Sigmoid colon (tissue), 7 donors: ENCODE results near the gene CEND1. TPM values are rescaled to one million over a fixed set of nuclear protein-coding genes. Genes with fewer than 3 reads are reported as not detected.
A peak's percentile ranks its signal among the peaks of the same experiment; 100 is the strongest.

Experiments
- DNase-seq: peaks from one replicate; pipeline ENCODE4 v3.0.0-alpha.2; 2019
- H3K27ac ChIP-seq, 4 donors: fragments of 200-600 bp; sonication (generic); one replicate each; pipeline ENCODE4 v1.5.1; 2016 to 2019; ENCODE audit warnings: mild to moderate bottlenecking in 1 of 4
- H3K27me3 ChIP-seq, 3 donors: fragments of 200-600 bp; sonication (generic); one replicate each; pipeline ENCODE4 v1.5.1; 2019; ENCODE audit warnings: mild to moderate bottlenecking in 1 of 3
- H3K36me3 ChIP-seq, 4 donors: fragments of 200-600 bp; sonication (generic); one replicate each; pipeline ENCODE4 v1.5.1; 2016 to 2019
- H3K4me1 ChIP-seq, 4 donors: fragments of 200-600 bp; sonication (generic); one replicate each; pipeline ENCODE4 v1.5.1; 2017 to 2019
- H3K4me3 ChIP-seq, 4 donors: fragments of 200-600 bp; sonication (generic); one replicate each; pipeline ENCODE4 v1.5.1; 2017 to 2019; ENCODE audit warnings: mild to moderate bottlenecking in 2 of 4, moderate library complexity in 1 of 4
- H3K9me3 ChIP-seq, 4 donors: fragments of 200-600 bp in 3 of 4; sonication (generic) in 3 of 4; one replicate each; pipeline versions ENCODE4 v1.5.1 to v1.6.1; 2013 to 2019
- EP300 ChIP-seq, 4 donors: sonication (generic); formaldehyde crosslinking; IDR thresholded peaks; one replicate each; pipeline ENCODE4 v1.6.1; 2017; ENCODE audit warnings: antibody characterized with exemption in 4 of 4
- POLR2A ChIP-seq, 2 donors: fragments of 450-650 bp; IDR thresholded peaks; one replicate each; pipeline ENCODE4 v1.6.1; 2016; ENCODE audit warnings: antibody characterized with exemption in 2 of 2, mild to moderate bottlenecking in 2 of 2, moderate library complexity in 2 of 2
- POLR2AphosphoS5 ChIP-seq, 4 donors: sonication (generic); formaldehyde crosslinking; IDR thresholded peaks; one replicate each; pipeline ENCODE4 v1.6.1; 2017; ENCODE audit warnings: antibody characterized with exemption in 4 of 4
- WGBS, 2 donors: extraction: QIAGEN DNeasy Blood & Tissue Kit; methylation state at CpG; one replicate each; pipeline ENCODE4 v1.1.7; 2013; 5-methylcytosine and 5-hydroxymethylcytosine counted together
- intact Hi-C: fragments of 100-400 bp; cut with DNase I; formaldehyde crosslinking; loops from one replicate; pipeline ENCODE4 v1.15.1; 2023
- polyA plus RNA-seq, 3 donors: library from polyadenylated mRNA; stranded (reverse); fragments of 200-250 nt; gene quantifications; one replicate each; pipeline ENCODE4 v1.2.3, GENCODE V29; 2013
- total RNA-seq, 4 donors: library from RNA; depleted of rRNA; stranded (reverse); fragments of >200 nt; gene quantifications; one replicate each; pipeline ENCODE4 v1.1.0, GENCODE V29; 2016
- TF ChIP-seq, protein P1 (sequence below), 4 experiments: fragments of 450-650 bp in 3 of 4; fragments of 200-600 bp in 1 of 4; IDR thresholded peaks; one replicate each; pipeline ENCODE4 v1.5.1; 2016 to 2019; ENCODE audit warnings: antibody characterized with exemption in 4 of 4, mild to moderate bottlenecking in 3 of 4, moderate library complexity in 2 of 4
- donor health status: healthy with polysubstance abuse.
- donor health status: Bipolar disorder and iron deficiency.
- donor health status: healthy.

CEND1 gene
- total and polyA plus RNA-seq, 7 donors, result 1.8 to 3.6 (median 2.2) TPM; not detected in 2

DNA sequence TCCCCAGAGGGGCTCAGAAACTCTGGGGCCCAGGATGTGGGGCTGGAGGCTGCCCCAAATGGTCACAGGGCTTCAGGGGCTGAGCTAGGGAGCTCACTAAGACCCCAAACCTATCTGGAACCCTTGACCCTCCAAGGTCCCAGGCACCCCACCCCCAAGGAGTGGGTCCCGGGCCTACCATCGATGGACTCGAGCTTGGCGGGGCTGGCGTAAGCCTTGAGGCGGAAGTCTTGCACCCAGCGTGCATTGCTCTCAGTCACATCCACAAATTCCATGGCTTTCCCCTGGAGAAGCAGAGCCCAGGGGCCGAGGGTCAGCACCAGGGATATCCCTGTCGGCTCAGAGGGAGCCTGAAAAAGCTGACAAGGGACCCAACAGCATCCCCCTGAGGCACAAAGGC lies 16.1 kb downstream of the CEND1 start:
- H3K4me1 ChIP-seq, result peaks cover 0 to 43% (median 35%) of the 10 kb centered on the region in 4 donors
- 93 to 95% methylated on average over 9 of the region's 9 CpGs for WGBS, 2 donors
- intact Hi-C loops, result no loop called here
- no peak for TF ChIP-seq EP300 (IDR thresholded peaks at IDR 0.05)
- no peak overlapping the region for H3K27ac ChIP-seq
- DNase-seq, result no peak
- H3K36me3 ChIP-seq, result peaks cover 0 to 46% (median 16%) of the 10 kb centered on the region in 4 donors
- H3K4me3 ChIP-seq, result no peak overlapping the region
- H3K9me3 ChIP-seq, result no peaks in the 10 kb centered on the region
- H3K27me3 ChIP-seq, result no peaks in the 10 kb centered on the region

DNA sequence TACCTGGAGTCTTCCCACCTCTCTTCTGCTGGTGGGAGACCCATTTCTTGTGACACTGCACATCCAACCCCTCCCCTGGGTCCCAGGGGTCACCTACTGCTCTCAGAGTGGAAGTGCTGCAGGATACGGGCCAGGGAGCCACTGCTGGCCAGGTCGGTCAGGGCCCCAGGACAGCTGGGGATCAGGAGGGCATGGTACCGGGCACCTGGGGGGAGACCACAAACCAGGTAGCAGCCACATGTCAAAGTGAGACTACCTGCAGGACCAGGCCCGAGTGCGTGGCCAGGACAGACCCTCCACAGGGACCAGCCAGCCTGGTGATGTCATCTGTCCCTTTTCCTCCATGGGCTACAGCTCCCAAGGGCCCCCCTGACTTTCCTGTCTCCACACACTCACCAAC lies 16.5 kb downstream of the CEND1 start:
- Histone ChIP-seq H3K27me3 (no peaks in the 10 kb centered on the region), H3K36me3 (peaks cover 0 to 46% (median 16%) of the 10 kb centered on the region in 4 donors), H3K9me3 (no peaks in the 10 kb centered on the region), H3K4me3 (no peak overlapping the region), H3K4me1 (peaks cover 0 to 39% (median 33%) of the 10 kb centered on the region in 4 donors), H3K27ac (no peak overlapping the region)
- DNase-seq, result no peak
- intact Hi-C loops, result no loop called here
- 93 to 95% methylated on average over 5 of the region's 5 CpGs for WGBS, 2 donors
- TF ChIP-seq POLR2AphosphoS5 (IDR thresholded peaks at IDR 0.05), result no peak
- no peak for TF ChIP-seq POLR2A (IDR thresholded peaks at IDR 0.05)
- TF ChIP-seq EP300 (IDR thresholded peaks at IDR 0.05), result no peak
- TF ChIP-seq, protein P1, sequence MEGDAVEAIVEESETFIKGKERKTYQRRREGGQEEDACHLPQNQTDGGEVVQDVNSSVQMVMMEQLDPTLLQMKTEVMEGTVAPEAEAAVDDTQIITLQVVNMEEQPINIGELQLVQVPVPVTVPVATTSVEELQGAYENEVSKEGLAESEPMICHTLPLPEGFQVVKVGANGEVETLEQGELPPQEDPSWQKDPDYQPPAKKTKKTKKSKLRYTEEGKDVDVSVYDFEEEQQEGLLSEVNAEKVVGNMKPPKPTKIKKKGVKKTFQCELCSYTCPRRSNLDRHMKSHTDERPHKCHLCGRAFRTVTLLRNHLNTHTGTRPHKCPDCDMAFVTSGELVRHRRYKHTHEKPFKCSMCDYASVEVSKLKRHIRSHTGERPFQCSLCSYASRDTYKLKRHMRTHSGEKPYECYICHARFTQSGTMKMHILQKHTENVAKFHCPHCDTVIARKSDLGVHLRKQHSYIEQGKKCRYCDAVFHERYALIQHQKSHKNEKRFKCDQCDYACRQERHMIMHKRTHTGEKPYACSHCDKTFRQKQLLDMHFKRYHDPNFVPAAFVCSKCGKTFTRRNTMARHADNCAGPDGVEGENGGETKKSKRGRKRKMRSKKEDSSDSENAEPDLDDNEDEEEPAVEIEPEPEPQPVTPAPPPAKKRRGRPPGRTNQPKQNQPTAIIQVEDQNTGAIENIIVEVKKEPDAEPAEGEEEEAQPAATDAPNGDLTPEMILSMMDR (IDR thresholded peaks at IDR 0.05), result no peak

- Histone ChIP-seq H3K4me1 (peaks cover 0 to 33% (median 26%) of the 10 kb centered on the region in 4 donors), H3K27ac (peak overlapping the region in 1 of 4 donors; percentile 28), H3K9me3 (no peaks in the 10 kb centered on the region), H3K27me3 (no peaks in the 10 kb centered on the region), H3K4me3 (no peak overlapping the region), H3K36me3 (peaks cover 0 to 46% (median 16%) of the 10 kb centered on the region in 4 donors)
- peak; percentile 72 for DNase-seq
- TF ChIP-seq, protein P1 (IDR thresholded peaks at IDR 0.05), result no peak
- TF ChIP-seq POLR2AphosphoS5 (IDR thresholded peaks at IDR 0.05) (no peak), POLR2A (IDR thresholded peaks at IDR 0.05) (no peak), EP300 (IDR thresholded peaks at IDR 0.05) (no peak)
- WGBS, 2 donors, result 88 to 89% methylated on average over 34 of the region's 34 CpGs
- intact Hi-C loops, result no loop called here
Measured at GRCh38 chr11:772429-773390, 17.2 kb downstream of the CEND1 start.

DNA sequence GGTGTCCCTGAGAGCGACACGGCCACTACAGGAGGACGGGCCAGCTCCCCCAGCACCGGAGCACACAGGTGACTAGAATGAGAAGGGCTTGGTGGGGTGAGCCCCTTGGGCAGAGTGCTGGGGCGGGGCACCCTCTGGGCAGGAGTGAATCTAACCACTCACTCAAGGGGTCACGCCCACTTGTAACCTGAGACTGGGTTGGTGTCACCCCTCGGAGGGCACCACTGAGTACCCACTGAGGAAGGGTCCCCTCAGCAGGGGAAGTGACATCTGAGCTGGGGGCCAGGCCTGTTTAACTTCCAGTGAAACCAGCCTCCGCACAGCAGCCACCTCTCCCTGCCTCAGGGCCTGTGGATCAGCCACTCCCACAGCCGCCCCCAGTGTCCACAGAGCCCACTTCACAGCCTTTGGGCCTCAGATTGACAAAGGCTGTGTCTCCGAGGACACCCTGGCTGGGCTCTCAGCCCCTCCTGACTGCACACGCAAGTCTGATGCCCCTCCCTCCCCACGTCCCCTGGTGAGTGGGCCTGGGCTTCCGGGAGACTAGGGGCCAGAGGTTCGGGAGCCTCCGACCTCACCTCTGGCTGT lies 18.2 kb downstream of the CEND1 start:
- intact Hi-C loops, result no loop called here
- WGBS, 2 donors, result 83 to 88% methylated on average over 15 of the region's 15 CpGs
- no peaks in the 10 kb centered on the region for H3K9me3 ChIP-seq
- no peak overlapping the region for H3K27ac ChIP-seq
- no peaks in the 10 kb centered on the region for H3K27me3 ChIP-seq
- peaks cover 0 to 33% (median 24%) of the 10 kb centered on the region in 4 donors for H3K4me1 ChIP-seq
- DNase-seq, result no peak
- peaks cover 0 to 55% (median 21%) of the 10 kb centered on the region in 4 donors for H3K36me3 ChIP-seq
- no peak overlapping the region for H3K4me3 ChIP-seq
- no peak for TF ChIP-seq EP300 (IDR thresholded peaks at IDR 0.05)
- TF ChIP-seq, protein P1 (IDR thresholded peaks at IDR 0.05), result no peak
- TF ChIP-seq POLR2AphosphoS5 (IDR thresholded peaks at IDR 0.05), result no peak
- TF ChIP-seq POLR2A (IDR thresholded peaks at IDR 0.05), result no peak
